Transverse colon (tissue), 4 donors: Measurements from ENCODE around the gene TRHDE.

Source experiments
- EP300 ChIP-seq: sonication (generic); formaldehyde crosslinking; IDR thresholded peaks from one replicate; pipeline ENCODE4 v1.6.1; 2017; ENCODE audit warnings: antibody characterized with exemption, low read depth
- POLR2AphosphoS5 ChIP-seq, 3 donors: sonication (generic); formaldehyde crosslinking; IDR thresholded peaks; one replicate each; pipeline ENCODE4 v1.6.1; 2016; ENCODE audit warnings: antibody characterized with exemption in 3 of 3
- TF ChIP-seq, protein P1 (sequence below), 5 experiments: fragments of 200-600 bp in 3 of 5; fragments of 450-650 bp in 2 of 5; sonication (generic) in 3 of 5; IDR thresholded peaks; 1 replicate in 2 of 5; 2 replicates in 3 of 5; pipeline ENCODE4 v1.5.1; 2016 to 2017; ENCODE audit warnings: antibody characterized with exemption in 5 of 5, inconsistent platforms in 3 of 5, mild to moderate bottlenecking in 2 of 5, moderate library complexity in 1 of 5

GRCh38 chr12:72434999-72435398 is 162.8 kb downstream of the TRHDE start:
- TF ChIP-seq, protein P1, sequence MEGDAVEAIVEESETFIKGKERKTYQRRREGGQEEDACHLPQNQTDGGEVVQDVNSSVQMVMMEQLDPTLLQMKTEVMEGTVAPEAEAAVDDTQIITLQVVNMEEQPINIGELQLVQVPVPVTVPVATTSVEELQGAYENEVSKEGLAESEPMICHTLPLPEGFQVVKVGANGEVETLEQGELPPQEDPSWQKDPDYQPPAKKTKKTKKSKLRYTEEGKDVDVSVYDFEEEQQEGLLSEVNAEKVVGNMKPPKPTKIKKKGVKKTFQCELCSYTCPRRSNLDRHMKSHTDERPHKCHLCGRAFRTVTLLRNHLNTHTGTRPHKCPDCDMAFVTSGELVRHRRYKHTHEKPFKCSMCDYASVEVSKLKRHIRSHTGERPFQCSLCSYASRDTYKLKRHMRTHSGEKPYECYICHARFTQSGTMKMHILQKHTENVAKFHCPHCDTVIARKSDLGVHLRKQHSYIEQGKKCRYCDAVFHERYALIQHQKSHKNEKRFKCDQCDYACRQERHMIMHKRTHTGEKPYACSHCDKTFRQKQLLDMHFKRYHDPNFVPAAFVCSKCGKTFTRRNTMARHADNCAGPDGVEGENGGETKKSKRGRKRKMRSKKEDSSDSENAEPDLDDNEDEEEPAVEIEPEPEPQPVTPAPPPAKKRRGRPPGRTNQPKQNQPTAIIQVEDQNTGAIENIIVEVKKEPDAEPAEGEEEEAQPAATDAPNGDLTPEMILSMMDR (IDR thresholded peaks at IDR 0.05): no peak
- TF ChIP-seq EP300: no peak
- no peak for TF ChIP-seq POLR2AphosphoS5 (IDR thresholded peaks at IDR 0.05)
